Stimulated activated naive CD4-positive, alpha-beta T cell treated with Interleukin-2 at 50 U/mL for 16 hours (primary cell): ENCODE measurements around the gene PCDHA2.
"Not testable (repeated sequence)": the region's sequence is repeated elsewhere in the genome, so short reads cannot be mapped to it uniquely, and the experiment has no call there.

ENCODE experiments used
- DNase-seq: peaks from one replicate; lab custom pipeline; 2025; lab: John Stamatoyannopoulos, UW

The PCDHA2 gene

DNA sequence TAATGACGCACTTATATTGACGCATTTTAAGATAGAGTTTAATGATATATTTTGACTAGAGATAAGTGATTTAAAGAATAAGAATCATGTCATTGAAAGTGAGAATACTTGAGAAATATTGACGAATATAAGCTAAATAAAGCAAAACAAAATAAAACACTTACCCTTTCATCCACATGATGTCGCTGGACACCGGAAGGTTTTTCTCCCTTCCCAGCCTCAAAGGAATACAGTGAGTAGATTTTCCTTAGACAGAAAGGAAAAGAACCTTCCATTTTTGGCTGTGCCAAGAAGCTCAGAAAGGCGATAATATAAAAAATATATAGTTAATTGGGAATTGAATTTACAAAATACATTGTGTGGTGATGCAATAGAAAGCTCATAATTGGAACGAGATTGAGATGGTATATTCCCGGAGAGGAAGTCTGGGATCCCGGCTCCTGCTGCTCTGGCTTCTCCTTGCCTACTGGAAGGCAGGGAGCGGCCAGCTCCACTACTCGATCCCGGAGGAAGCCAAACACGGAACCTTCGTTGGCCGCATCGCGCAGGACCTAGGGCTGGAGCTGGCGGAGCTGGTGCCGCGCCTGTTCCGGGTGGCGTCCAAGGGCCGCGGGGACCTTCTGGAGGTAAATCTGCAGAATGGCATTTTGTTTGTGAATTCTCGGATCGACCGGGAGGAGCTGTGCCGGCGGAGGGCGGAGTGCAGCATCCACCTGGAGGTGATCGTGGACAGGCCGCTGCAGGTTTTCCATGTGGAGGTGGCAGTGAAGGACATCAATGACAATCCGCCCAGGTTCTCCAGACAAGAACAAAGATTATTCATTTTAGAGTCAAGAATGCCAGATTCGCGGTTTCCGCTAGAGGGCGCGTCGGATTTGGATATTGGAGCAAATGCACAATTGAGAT is 27.0 kb downstream of the PCDHA2 start, which contains the start of gene PCDHA5:
Gene PCDHA5, plus strand, starts transcription at position 239 of the 906 bp plus-strand sequence.
- DNase-seq: no peak

DNA sequence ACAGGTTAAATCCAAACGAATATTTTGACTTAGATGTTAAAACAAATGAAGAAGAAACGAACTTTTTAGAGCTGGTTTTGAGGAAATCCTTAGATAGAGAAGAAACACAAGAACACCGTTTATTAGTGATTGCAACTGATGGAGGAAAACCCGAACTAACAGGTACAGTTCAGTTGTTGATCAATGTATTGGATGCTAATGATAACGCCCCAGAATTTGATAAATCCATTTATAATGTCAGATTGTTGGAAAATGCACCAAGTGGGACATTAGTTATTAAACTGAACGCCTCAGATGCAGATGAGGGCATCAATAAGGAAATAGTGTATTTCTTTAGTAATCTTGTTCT is 27.6 kb downstream of the PCDHA2 start:
- no peak for DNase-seq

DNA sequence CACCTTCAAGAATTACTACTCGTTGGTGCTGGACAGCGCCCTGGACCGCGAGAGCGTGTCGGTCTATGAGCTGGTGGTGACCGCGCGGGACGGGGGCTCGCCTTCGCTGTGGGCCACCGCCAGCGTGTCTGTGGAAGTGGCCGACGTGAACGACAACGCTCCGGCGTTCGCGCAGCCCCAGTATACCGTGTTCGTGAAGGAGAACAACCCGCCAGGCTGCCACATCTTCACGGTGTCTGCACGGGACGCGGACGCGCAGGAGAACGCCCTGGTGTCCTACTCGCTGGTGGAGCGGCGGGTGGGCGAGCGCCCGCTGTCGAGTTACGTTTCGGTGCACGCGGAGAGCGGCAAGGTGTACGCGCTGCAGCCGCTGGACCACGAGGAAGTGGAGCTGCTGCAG is 28.3 kb downstream of the PCDHA2 start:
- DNase-seq: not testable (repeated sequence)

DNA sequence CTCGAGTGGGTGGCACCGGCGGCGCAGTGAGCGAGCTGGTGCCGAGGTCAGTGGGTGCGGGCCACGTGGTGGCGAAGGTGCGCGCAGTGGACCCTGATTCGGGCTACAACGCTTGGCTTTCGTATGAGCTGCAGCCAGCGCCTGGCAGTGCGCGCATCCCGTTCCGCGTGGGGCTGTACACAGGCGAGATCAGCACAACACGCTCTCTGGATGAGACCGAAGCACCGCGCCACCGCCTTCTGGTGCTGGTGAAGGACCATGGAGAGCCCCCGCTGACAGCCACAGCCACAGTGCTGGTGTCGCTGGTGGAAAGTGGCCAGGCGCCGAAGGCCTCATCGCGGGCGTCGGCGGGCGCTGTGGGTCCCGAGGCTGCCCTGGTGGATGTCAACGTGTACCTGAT is 28.8 kb downstream of the PCDHA2 start:
- DNase-seq: no peak

DNA sequence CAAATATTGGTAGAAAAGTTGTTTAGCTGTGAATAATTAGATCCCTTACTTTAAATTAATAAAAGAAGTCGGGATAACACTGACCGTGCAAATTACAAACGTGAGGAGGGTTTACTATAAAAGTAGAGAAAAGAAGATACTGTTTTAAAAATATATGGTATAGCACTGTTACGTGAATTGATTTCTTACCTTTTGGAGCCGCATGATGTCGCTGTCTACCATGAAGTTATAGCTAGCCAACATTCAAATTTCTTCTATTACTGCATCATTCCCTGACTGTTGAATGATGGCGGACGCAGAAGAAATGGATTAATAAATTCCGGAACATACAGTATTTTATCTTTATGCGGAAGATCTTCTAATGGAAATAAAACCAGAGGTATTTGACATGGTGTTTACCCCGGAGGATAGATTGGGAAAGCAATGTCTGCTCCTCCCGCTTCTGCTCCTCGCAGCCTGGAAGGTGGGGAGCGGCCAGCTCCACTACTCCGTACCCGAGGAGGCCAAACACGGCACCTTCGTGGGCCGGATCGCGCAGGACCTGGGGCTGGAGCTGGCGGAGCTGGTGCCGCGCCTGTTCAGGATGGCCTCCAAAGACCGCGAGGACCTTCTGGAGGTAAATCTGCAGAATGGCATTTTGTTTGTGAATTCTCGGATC is 33.2 kb downstream of the PCDHA2 start, which contains the start of gene PCDHA6:
Gene PCDHA6, plus strand, starts transcription at position 257 of the 658 bp plus-strand sequence. Its CDS starts 132 bp downstream, at position 389.
- no peak for DNase-seq

DNA sequence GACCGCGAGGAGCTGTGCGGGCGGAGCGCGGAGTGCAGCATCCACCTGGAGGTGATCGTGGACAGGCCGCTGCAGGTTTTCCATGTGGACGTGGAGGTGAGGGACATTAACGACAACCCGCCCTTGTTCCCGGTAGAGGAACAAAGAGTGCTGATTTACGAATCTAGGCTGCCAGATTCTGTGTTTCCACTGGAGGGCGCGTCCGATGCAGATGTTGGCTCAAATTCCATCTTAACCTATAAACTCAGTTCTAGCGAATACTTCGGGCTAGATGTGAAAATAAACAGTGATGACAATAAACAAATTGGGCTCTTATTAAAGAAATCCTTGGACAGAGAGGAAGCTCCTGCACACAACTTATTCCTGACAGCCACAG is 33.7 kb downstream of the PCDHA2 start:
- no peak for DNase-seq

DNA sequence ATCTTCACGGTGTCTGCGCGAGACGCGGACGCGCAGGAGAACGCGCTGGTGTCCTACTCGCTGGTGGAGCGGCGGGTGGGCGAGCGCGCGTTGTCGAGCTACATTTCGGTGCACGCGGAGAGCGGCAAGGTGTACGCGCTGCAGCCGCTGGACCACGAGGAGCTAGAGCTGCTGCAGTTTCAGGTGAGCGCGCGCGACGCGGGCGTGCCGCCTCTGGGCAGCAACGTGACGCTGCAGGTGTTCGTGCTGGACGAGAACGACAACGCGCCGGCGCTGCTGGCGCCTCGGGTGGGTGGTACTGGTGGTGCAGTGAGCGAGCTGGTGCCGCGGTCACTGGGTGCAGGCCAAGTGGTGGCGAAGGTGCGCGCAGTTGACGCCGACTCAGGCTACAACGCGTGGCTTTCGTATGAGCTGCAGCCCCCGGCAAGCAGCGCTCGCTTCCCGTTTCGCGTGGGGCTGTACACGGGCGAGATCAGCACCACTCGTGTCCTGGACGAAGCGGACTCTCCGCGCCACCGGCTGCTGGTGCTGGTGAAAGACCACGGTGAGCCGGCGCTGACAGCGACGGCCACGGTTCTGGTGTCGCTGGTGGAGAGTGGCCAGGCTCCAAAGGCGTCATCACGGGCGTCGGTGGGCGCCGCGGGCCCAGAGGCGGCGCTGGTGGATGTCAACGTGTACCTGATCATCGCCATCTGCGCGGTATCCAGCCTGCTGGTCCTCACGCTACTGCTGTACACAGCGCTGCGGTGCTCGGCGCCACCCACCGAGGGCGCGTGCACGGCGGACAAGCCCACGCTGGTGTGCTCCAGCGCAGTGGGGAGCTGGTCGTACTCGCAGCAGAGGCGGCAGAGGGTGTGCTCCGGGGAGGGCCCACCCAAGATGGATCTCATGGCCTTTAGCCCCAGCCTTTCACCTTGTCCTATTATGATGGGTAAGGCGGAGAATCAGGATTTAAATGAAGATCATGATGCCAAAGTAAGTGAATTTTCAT is 35.2 kb downstream of the PCDHA2 start:
- DNase-seq: not testable (repeated sequence)

DNA sequence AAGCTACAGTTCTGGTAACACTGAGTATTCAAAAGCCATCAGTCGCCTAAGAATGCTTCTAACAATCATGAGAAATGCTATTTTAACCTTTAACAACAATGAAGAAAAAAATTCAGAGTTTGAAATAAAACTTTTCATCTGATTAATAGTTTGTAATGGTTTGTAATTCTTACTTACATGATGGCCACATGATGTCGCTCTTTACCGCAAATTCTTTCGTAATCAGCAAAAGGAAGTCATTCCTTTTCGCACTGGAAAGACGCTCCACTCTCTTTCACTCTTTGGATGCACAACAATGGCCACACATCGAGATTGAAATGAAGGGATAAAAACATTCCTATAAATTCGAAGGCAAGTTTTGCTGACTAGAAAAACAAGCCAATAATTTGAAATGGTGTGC is 39.3 kb downstream of the PCDHA2 start, which contains the start of gene PCDHA7:
Gene PCDHA7, plus strand, starts transcription at position 277 of the 400 bp plus-strand sequence. Its CDS starts 115 bp downstream, at position 392.
- DNase-seq: no peak

DNA sequence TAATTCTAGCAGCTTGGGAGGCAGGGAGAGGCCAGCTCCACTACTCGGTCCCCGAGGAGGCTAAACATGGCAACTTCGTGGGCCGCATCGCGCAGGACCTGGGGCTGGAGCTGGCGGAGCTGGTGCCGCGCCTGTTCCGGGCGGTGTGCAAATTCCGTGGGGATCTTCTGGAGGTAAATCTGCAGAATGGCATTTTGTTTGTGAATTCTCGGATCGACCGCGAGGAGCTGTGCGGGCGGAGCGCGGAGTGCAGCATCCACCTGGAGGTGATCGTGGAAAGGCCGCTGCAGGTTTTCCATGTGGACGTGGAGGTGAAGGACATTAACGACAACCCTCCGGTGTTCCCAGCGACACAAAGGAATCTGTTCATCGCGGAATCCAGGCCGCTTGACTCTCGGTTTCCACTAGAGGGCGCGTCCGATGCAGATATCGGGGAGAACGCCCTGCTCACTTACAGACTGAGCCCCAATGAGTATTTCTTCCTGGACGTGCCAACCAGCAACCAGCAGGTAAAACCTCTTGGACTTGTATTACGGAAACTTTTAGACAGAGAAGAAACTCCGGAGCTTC is 39.9 kb downstream of the PCDHA2 start:
- not testable (repeated sequence) for DNase-seq

DNA sequence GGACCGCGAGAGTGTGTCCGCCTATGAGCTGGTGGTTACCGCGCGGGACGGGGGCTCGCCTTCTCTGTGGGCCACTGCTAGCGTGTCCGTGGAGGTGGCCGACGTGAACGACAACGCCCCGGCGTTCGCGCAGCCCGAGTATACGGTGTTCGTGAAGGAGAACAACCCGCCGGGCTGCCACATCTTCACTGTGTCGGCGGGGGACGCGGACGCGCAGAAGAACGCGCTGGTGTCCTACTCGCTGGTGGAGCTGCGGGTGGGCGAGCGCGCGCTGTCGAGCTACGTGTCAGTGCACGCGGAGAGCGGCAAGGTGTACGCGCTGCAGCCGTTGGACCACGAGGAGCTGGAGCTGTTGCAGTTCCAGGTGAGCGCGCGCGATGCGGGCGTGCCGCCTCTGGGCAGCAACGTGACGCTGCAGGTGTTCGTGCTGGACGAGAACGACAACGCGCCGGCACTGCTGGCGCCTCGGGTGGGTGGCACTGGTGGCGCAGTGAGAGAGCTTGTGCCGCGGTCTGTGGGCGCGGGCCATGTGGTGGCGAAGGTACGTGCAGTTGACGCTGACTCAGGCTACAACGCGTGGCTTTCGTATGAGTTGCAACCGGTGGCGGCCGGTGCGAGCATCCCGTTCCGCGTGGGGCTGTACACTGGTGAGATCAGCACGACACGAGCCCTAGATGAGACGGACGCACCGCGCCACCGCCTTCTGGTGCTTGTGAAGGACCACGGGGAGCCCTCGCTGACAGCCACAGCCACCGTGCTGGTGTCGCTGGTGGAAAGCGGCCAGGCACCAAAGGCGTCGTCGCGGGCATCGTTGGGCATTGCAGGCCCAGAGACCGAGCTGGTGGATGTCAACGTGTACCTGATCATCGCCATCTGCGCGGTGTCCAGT is 41.2 kb downstream of the PCDHA2 start:
- no peak for DNase-seq

DNA sequence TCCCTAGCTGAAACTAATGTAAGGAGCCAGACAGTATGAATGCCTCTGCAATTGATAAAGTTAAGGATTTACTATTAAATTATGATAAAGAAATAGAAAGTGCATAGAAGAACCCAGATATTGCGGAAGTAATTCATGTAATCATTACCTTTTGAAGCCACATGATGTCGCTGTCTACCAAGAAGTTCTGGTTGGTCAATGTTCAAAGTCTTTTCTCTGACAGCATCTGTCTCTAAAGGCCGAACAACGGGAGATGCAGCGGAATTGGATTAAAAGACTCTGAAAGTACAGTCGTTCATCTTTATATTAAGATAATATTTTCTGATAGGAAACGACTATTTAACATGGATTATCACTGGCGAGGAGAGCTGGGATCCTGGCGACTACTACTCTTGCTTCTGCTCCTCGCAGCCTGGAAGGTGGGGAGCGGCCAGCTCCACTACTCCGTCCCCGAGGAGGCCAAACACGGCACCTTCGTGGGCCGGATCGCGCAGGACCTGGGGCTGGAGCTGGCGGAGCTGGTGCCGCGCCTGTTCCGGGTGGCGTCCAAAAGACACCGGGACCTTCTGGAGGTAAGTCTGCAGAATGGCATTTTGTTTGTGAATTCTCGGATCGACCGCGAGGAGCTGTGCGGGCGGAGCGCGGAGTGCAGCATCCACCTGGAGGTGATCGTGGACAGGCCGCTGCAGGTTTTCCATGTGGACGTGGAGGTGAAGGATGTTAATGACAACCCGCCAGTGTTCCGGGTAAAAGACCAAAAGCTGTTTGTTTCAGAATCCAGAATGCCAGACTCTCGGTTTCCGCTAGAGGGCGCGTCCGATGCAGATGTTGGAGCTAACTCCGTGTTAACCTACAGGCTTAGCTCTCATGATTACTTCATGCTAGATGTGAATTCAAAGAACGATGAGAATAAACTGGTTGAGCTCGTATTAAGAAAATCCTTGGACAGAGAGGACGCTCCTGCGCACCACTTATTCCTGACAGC is 46.6 kb downstream of the PCDHA2 start, which contains the start of gene PCDHA8:
Gene PCDHA8, plus strand, starts transcription at position 210 of the 985 bp plus-strand sequence. Its CDS starts 135 bp downstream, at position 345.
- no peak for DNase-seq

DNA sequence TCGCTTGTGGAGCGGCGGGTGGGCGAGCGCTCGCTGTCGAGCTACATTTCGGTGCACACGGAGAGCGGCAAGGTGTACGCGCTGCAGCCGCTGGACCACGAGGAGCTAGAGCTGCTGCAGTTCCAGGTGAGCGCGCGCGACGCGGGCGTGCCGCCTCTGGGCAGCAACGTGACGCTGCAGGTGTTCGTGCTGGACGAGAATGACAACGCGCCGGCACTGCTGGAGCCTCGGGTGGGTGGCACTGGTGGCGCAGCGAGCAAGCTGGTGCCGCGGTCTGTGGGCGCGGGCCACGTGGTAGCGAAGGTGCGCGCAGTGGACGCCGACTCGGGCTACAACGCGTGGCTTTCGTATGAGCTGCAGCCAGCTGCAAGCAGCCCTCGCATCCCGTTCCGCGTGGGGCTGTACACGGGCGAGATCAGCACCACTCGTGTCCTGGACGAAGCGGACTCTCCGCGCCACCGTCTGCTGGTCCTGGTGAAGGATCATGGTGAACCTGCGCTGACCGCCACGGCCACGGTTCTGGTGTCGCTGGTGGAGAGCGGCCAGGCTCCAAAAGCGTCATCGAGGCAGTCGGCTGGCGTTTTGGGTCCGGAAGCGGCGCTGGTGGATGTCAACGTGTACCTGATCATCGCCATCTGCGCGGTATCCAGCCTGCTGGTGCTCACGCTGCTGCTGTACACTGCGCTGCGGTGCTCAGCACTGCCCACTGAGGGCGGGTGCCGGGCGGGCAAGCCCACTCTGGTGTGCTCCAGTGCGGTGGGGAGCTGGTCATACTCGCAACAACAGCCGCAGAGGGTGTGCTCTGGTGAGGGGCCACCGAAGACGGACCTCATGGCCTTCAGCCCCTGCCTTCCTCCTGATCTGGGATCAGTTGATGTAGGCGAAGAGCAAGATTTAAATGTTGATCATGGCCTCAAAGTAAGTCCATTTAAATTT is 48.4 kb downstream of the PCDHA2 start:
- DNase-seq: no peak
